ENCODE results near the gene RHOU. TPM values are rescaled to one million over a fixed set of nuclear protein-coding genes. Genes with fewer than 3 reads are reported as not detected.
"Not testable (repeated sequence)": the region's sequence is repeated elsewhere in the genome, so short reads cannot be mapped to it uniquely, and the experiment has no call there.

The RHOU gene
- polyA plus RNA-seq, 2 of the 4 experiments (the other 2 are of a cell fraction) = 11.5 to 14.7 TPM

- Histone ChIP-seq H3K9me3 (no peaks in the 10 kb centered on the region), H3K4me3 (no peak overlapping the region), H3K4me2 (no peak overlapping the region), H3K4me1 (no peaks in the 10 kb centered on the region), H3K27ac (no peak overlapping the region)
- DNase-seq (ENCODE audit: low read depth in 1 of 2, low spot score in 1 of 2) (no peak), ATAC-seq (no peak), FAIRE-seq (no peak)
- WGBS (ENCODE audit: missing lambda C conversion rate) = 36% methylated on average over 4 of the region's 4 CpGs
- POLR2A ChIA-PET = no interaction called here
- CTCF ChIA-PET = no interaction called here
- TF ChIP-seq KDM5A (IDR thresholded peaks at IDR 0.05) (no peak), TP53 (CRISPR knock-in tag; IDR thresholded peaks at IDR 0.05) (no peak), FOSL2 (IDR thresholded peaks at IDR 0.05) (no peak), FOSL2 (CRISPR knock-in tag; IDR thresholded peaks at IDR 0.05) (no peak), MAFK (IDR thresholded peaks at IDR 0.05; ENCODE audit: partially characterized antibody) (no peak), CHD2 (IDR thresholded peaks at IDR 0.05; ENCODE audit: low read length, partially characterized antibody) (no peak), CTCF (IDR thresholded peaks at IDR 0.05) (no peak), SREBF2 (IDR thresholded peaks at IDR 0.05) (no peak), POLR2AphosphoS2 (conservative IDR thresholded peaks at IDR 0.05; ENCODE audit: low read length) (no peak), REST (IDR thresholded peaks at IDR 0.05) (no peak), JUNB (IDR thresholded peaks at IDR 0.05) (no peak)
- TF ChIP-seq, protein P1, sequence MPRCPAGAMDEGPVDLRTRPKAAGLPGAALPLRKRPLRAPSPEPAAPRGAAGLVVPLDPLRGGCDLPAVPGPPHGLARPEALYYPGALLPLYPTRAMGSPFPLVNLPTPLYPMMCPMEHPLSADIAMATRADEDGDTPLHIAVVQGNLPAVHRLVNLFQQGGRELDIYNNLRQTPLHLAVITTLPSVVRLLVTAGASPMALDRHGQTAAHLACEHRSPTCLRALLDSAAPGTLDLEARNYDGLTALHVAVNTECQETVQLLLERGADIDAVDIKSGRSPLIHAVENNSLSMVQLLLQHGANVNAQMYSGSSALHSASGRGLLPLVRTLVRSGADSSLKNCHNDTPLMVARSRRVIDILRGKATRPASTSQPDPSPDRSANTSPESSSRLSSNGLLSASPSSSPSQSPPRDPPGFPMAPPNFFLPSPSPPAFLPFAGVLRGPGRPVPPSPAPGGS (IDR thresholded peaks at IDR 0.05) = no peak
Measured at GRCh38 chr1:228772516-228773212, 37.4 kb downstream of the RHOU start.

DNA sequence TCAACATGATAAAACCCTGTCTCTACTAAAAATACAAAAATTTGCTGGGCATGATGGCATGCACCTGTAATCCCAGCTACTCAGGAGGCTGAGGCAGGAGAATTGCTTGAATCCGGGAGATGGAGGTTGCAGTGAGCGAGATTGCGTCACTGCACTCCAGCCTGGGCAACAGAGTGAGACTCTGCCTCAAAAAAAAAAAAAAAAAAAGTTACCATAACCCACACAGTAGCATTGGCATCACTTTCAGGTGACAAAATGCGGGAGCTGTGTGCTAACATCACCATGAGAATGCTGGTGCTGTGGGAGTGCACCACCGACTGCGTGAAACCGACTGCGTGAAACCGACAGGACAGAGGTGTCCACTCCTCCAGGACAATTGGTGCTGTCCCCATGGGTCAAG, 40.7 kb downstream of the RHOU start:
- 80% methylated on average over 9 of the region's 9 CpGs for WGBS (ENCODE audit: missing lambda C conversion rate)
- not testable (repeated sequence) for H3K4me1 ChIP-seq; H3K27ac ChIP-seq; DNase-seq (ENCODE audit: low read depth in 1 of 2, low spot score in 1 of 2); FAIRE-seq; H3K9me3 ChIP-seq; ATAC-seq; H3K4me3 ChIP-seq; H3K4me2 ChIP-seq
- CTCF ChIA-PET = interaction anchor here (1.3 kb wide), 1 partner anchor 18 kb away, joined by 3 read pairs; no protein-coding TSS in a partner anchor
- POLR2A ChIA-PET = interaction anchor here (0.6 kb wide), 1 partner anchor 13 kb away, joined by 4 read pairs; no protein-coding TSS in a partner anchor

- ATAC-seq (no peak), DNase-seq (ENCODE audit: low read depth in 1 of 2, low spot score in 1 of 2) (no peak), FAIRE-seq (no peak)
- no peaks in the 10 kb centered on the region for H3K9me3 ChIP-seq
- ChIA-PET CTCF (interaction anchor here (1.3 kb wide), 1 partner anchor 18 kb away, joined by 3 read pairs; no protein-coding TSS in a partner anchor), POLR2A (interaction anchor here (0.6 kb wide), 1 partner anchor 13 kb away, joined by 4 read pairs; no protein-coding TSS in a partner anchor)
- no peak overlapping the region for H3K4me2 ChIP-seq
- no peak for TF ChIP-seq ZC3H11A (IDR thresholded peaks at IDR 0.05)
- TF ChIP-seq MAZ (IDR thresholded peaks at IDR 0.05; ENCODE audit: borderline replicate concordance, low read depth, low read length) = no peak
- no peak for TF ChIP-seq SMC3 (IDR thresholded peaks at IDR 0.05)
- TF ChIP-seq, protein P1 (IDR thresholded peaks at IDR 0.05) = no peak
- TF ChIP-seq PBX3 (IDR thresholded peaks at IDR 0.05) = no peak
- no peak for TF ChIP-seq HEYL (CRISPR knock-in tag; IDR thresholded peaks at IDR 0.05)
- TF ChIP-seq NR3C1 (IDR thresholded peaks at IDR 0.05) = no peak
- no peak for TF ChIP-seq POLR2A (IDR thresholded peaks at IDR 0.05; ENCODE audit: low read length)
- no peak for TF ChIP-seq RAD21 (conservative IDR thresholded peaks at IDR 0.05 in 1 of 2, IDR thresholded peaks at IDR 0.05 in 1 of 2)
- TF ChIP-seq HOXB13 (CRISPR knock-in tag; IDR thresholded peaks at IDR 0.05; ENCODE audit: low read depth) = no peak
- no peak overlapping the region for H3K4me3 ChIP-seq
- H3K27ac ChIP-seq = no peak overlapping the region
- no peaks in the 10 kb centered on the region; the same call in 2 of the 3 replicates for H3K4me1 ChIP-seq
- 84% methylated on average over 2 of the region's 2 CpGs for WGBS (ENCODE audit: missing lambda C conversion rate)
Measured at GRCh38 chr1:228776449-228776848, 41.2 kb downstream of the RHOU start.

All from A549 (cell line).